ENCODE data around the gene GALNT1. TPM values are rescaled to one million over a fixed set of nuclear protein-coding genes. Genes with fewer than 3 reads are reported as not detected.

Gene GALNT1
- total and polyA plus RNA-seq, 9 of the 15 experiments (the other 6 are each of a cell fraction or from before 2014, with no cell fraction given), result 14.4 to 54.1 (median 36.6) TPM

- no peak for TF ChIP-seq DMBX1 (CRISPR knock-in tag; IDR thresholded peaks at IDR 0.05; ENCODE audit: borderline replicate concordance)
- TF ChIP-seq, protein P1, sequence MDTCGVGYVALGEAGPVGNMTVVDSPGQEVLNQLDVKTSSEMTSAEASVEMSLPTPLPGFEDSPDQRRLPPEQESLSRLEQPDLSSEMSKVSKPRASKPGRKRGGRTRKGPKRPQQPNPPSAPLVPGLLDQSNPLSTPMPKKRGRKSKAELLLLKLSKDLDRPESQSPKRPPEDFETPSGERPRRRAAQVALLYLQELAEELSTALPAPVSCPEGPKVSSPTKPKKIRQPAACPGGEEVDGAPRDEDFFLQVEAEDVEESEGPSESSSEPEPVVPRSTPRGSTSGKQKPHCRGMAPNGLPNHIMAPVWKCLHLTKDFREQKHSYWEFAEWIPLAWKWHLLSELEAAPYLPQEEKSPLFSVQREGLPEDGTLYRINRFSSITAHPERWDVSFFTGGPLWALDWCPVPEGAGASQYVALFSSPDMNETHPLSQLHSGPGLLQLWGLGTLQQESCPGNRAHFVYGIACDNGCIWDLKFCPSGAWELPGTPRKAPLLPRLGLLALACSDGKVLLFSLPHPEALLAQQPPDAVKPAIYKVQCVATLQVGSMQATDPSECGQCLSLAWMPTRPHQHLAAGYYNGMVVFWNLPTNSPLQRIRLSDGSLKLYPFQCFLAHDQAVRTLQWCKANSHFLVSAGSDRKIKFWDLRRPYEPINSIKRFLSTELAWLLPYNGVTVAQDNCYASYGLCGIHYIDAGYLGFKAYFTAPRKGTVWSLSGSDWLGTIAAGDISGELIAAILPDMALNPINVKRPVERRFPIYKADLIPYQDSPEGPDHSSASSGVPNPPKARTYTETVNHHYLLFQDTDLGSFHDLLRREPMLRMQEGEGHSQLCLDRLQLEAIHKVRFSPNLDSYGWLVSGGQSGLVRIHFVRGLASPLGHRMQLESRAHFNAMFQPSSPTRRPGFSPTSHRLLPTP (IDR thresholded peaks at IDR 0.05; ENCODE audit: borderline replicate concordance, extremely low read depth, insufficient read length), result no peak
- TF ChIP-seq ZNF699 (CRISPR knock-in tag; IDR thresholded peaks at IDR 0.05; ENCODE audit: insufficient replicate concordance), result no peak
- no peak for TF ChIP-seq GTF2F1 (IDR thresholded peaks at IDR 0.05; ENCODE audit: low read depth, low read length)
- no peak for TF ChIP-seq NFE2L1 (tag; IDR thresholded peaks at IDR 0.05; ENCODE audit: borderline replicate concordance, low read depth)
- no peak for TF ChIP-seq RERE (CRISPR knock-in tag; IDR thresholded peaks at IDR 0.05; ENCODE audit: borderline replicate concordance)
- TF ChIP-seq CBFA2T2 (conservative IDR thresholded peaks at IDR 0.05), result no peak
- TF ChIP-seq SP2 (IDR thresholded peaks at IDR 0.05; ENCODE audit: extremely low read depth, low read depth, low read length, poor library complexity, severe bottlenecking), result no peak
- no peak for TF ChIP-seq SRSF9 (IDR thresholded peaks at IDR 0.05; ENCODE audit: borderline replicate concordance, low read depth, low read length)
- intact Hi-C loops (cut with micrococcal nuclease), result no loop called here
- ATAC-seq (no peak), FAIRE-seq (no peak), DNase-seq (ENCODE audit: extremely low read depth in 1 of 4, low spot score in 3 of 4) (no peak)
- H3K79me2 ChIP-seq (ENCODE audit: control insufficient read depth, insufficient read depth, low read length), result no peaks in the 10 kb centered on the region
- H3K27me3 ChIP-seq (ENCODE audit: control insufficient read depth in 2 of 2, insufficient read depth in 2 of 2, low read length in 2 of 2), result no peaks in the 10 kb centered on the region
- H3K27ac ChIP-seq (ENCODE audit: extremely low read depth, low read depth, low read length), result no peak overlapping the region
- no peak overlapping the region for H3K9ac ChIP-seq (ENCODE audit: insufficient read depth in 1 of 2, low read depth in 2 of 2, low read length in 2 of 2)
- H3K9me3 ChIP-seq (replicated peaks; ENCODE audit: control insufficient read depth, insufficient read depth, low read depth, low read length), result 0 out of 2 replicates have a peak, but pooled peaks cover 2% of the 10 kb centered on the region
- no peak overlapping the region for H2AFZ ChIP-seq (ENCODE audit: low read depth, low read length)
- ChIA-PET POLR2A (interaction anchor here (0.5 to 1.3 kb wide), 3 partner anchors 8 to 38 kb away, joined by 3 read pairs; no protein-coding TSS in a partner anchor), CTCF (ENCODE audit: low intra/inter-chr PET ratio) (no interaction called here)
- no peak overlapping the region for H3K4me2 ChIP-seq (ENCODE audit: insufficient read depth, low read length)
- in situ Hi-C loops (cut with MboI), result no loop called here
- BruUV-seq (replicated peaks), result no TSS peak
- H4K20me1 ChIP-seq (replicated peaks; ENCODE audit: control insufficient read depth, insufficient read depth, low read length), result no peaks in the 10 kb centered on the region
- no peak overlapping the region for H3K4me3 ChIP-seq
- no peaks in the 10 kb centered on the region for H3K4me1 ChIP-seq (replicated peaks in 1 of 2; ENCODE audit: control insufficient read depth in 2 of 2, insufficient read depth in 2 of 2, low read length in 2 of 2)
- H3K36me3 ChIP-seq (ENCODE audit: control insufficient read depth, insufficient read depth, low read length), result no peaks in the 10 kb centered on the region
- WGBS (ENCODE audit: insufficient coverage, low coverage, missing lambda C conversion rate), result 6% methylated on average over 1 of the region's 1 CpG
- H3K9me1 ChIP-seq (ENCODE audit: control insufficient read depth, insufficient read depth, low read length), result no peaks in the 10 kb centered on the region
Observed at GRCh38 chr18:35535297-35535696, 46.2 kb upstream of the GALNT1 start.

Data from K562 (cell line).